Activated T-cell treated with anti-CD3 and anti-CD28 coated beads, Interleukin-2, amount 50 U/mL, for 24 hours (primary cell): ENCODE measurements around the gene FAM76A.
"Not testable (repeated sequence)": the region's sequence is repeated elsewhere in the genome, so short reads cannot be mapped to it uniquely, and the experiment has no call there.

ENCODE experiments used
- DNase-seq: peaks from one replicate; pipeline ENCODE4 v3.0.0-alpha.2; 2020
- H3K27ac Mint-ChIP-seq: 2 replicates; pipeline ENCODE4 v1.8.0; 2020; ENCODE audit warnings: mild to moderate bottlenecking, mixed read lengths
- H3K27me3 Mint-ChIP-seq: 2 replicates; pipeline ENCODE4 v1.8.0; 2020; ENCODE audit warnings: mixed read lengths
- H3K36me3 Mint-ChIP-seq: 2 replicates; pipeline ENCODE4 v1.8.0; 2020; ENCODE audit warnings: low read depth, mixed read lengths
- H3K4me1 Mint-ChIP-seq: 2 replicates; pipeline ENCODE4 v1.8.0; 2020; ENCODE audit warnings: low read depth, mixed read lengths
- H3K4me3 Mint-ChIP-seq: 2 replicates; pipeline ENCODE4 v1.8.0; 2020; ENCODE audit warnings: mild to moderate bottlenecking, moderate library complexity, mixed read lengths
- H3K9me3 Mint-ChIP-seq: 2 replicates; pipeline ENCODE4 v1.8.0; 2020; ENCODE audit warnings: mixed read lengths

FAM76A gene

DNA sequence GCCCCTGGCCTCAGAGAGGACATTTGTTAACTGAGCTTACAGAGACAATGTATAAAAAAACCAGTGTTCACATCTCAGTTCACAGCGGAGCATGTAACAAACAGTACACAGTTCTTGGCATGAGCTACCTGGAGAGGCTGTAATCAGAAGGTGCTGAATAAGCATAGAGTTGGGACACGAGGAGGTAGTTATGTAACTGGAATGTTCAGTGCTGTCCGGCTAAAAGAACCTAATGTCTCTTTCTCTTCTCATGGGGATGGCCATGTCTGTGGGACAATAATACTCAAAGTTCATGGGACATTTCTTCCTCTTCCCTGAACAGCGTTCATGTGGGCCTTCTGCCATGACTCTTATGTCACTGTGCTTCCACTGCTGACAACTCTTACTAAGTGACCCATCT, 30.1 kb downstream of the FAM76A start:
- no peaks in the 10 kb centered on the region for H3K9me3 Mint-ChIP-seq
- no peak overlapping the region for H3K4me3 Mint-ChIP-seq
- no peaks in the 10 kb centered on the region for H3K27me3 Mint-ChIP-seq
- DNase-seq: no peak
- no peak overlapping the region for H3K27ac Mint-ChIP-seq
- no peaks in the 10 kb centered on the region for H3K4me1 Mint-ChIP-seq
- H3K36me3 Mint-ChIP-seq: peaks cover 65% of the 10 kb centered on the region

DNA sequence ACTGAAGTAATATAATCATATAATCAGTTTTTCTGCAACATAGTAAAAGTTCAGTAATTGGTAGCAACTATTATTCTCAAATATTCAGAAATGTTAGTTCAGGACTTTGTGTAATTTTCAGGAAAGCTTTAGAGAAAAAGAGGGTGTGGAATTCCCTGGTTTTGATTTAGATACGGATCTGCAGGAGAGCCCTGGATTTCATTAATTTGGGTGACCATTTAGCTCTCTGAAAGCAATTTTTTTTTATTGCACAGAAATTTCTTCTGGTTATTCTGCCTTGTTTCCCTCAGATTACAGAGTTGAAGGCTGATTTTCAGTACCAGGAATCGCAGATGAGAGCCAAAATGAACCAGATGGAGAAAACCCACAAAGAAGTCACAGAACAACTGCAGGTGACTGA, 33.5 kb downstream of the FAM76A start:
- Mint-ChIP-seq H3K27ac (no peak overlapping the region), H3K36me3 (peaks cover 49% of the 10 kb centered on the region), H3K4me1 (no peaks in the 10 kb centered on the region), H3K4me3 (no peak overlapping the region), H3K9me3 (no peaks in the 10 kb centered on the region), H3K27me3 (no peaks in the 10 kb centered on the region)
- DNase-seq: no peak

DNA sequence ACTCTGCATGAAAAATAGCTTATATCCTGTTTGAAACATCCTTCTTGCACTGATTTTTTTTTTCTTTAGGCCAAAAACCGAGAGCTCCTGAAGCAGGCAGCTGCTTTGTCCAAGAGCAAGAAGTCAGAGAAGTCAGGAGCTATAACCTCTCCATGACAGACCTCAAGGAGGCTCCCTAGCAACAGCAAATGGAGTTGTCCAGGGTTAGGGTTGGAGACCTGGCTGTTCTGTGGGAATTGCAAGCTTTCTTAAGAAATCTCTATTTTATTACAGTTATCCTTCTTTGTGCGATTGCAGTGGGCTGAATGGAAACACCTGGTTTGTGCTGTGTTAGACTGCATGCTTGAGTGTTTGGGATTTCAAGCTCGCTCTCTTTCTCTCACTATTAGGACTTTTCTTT, 34.7 kb downstream of the FAM76A start:
- Mint-ChIP-seq H3K27ac (no peak overlapping the region), H3K27me3 (no peaks in the 10 kb centered on the region), H3K4me3 (no peak overlapping the region), H3K4me1 (no peaks in the 10 kb centered on the region), H3K9me3 (no peaks in the 10 kb centered on the region), H3K36me3 (peaks cover 37% of the 10 kb centered on the region)
- DNase-seq: no peak

DNA sequence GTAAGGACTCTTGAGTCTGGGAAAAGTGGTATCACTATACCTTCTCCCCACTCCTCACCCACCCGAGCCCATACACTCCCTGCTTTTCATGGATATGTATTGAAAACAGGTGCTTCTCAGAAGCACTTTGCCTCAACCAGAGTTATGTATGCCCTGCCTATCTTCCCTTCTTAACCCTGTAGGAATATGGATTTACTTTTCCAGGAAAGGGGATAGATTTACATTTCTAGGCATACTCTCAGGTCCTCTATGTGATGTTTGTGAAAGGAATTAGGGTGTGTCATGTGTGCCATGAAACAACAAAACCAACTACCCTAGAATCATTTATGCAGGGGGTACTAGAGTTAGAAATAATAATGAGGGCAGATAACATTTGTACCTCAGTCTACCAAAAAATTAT, 36.3 kb downstream of the FAM76A start:
- Mint-ChIP-seq H3K4me1 (no peaks in the 10 kb centered on the region), H3K27ac (no peak overlapping the region), H3K36me3 (peaks cover 24% of the 10 kb centered on the region), H3K4me3 (no peak overlapping the region), H3K9me3 (no peaks in the 10 kb centered on the region), H3K27me3 (no peaks in the 10 kb centered on the region)
- no peak for DNase-seq

DNA sequence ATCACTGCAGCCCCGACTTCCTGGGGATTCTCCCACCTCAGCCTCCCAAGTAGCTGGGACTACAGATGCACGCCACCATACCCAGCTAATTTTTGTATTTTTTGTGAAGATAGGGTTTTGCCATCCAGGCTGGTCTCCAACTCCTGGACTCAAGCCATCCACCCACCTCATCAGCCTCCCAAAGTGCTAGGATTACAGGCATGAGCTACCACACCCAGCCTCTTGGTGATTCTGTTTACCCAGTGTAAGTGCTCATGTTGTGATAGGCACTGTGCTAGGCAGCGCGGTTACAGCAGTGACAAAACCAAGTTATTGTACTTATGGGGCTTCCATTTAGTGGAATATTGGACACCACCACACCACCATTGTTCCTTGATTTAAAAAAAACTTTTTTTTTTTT, 37.6 kb downstream of the FAM76A start:
- Mint-ChIP-seq H3K27ac (no peak overlapping the region), H3K9me3 (no peaks in the 10 kb centered on the region), H3K4me3 (no peak overlapping the region), H3K27me3 (no peaks in the 10 kb centered on the region), H3K36me3 (peaks cover 20% of the 10 kb centered on the region), H3K4me1 (no peaks in the 10 kb centered on the region)
- DNase-seq: no peak

DNA sequence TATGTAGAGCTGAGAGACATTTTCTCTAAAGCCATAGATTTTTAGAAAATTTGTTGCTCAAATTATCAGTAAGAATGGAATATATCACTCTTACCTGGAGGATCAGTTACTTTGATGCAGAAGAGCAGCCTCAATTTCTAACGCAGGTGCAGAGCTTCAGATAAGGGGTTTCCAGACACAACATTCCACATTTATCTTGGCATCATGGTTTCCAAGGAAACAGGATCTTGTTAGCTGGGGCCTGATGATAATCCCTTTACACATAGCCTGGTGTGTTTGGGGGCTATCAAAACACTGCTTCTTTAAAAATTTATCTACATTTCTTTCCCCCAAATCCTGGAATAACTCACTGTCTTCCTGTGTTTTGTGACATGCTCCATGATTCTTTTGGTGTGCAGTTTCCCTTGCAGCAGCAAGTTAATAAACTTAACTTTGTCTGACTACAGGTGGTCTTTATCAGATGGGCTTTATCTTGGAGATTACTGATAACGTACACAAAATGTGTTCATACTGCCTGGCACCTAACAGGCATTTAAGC, 44.6 kb downstream of the FAM76A start:
- no peaks in the 10 kb centered on the region for H3K27me3 Mint-ChIP-seq
- H3K4me1 Mint-ChIP-seq: peaks cover 22% of the 10 kb centered on the region
- no peak overlapping the region for H3K27ac Mint-ChIP-seq

DNA sequence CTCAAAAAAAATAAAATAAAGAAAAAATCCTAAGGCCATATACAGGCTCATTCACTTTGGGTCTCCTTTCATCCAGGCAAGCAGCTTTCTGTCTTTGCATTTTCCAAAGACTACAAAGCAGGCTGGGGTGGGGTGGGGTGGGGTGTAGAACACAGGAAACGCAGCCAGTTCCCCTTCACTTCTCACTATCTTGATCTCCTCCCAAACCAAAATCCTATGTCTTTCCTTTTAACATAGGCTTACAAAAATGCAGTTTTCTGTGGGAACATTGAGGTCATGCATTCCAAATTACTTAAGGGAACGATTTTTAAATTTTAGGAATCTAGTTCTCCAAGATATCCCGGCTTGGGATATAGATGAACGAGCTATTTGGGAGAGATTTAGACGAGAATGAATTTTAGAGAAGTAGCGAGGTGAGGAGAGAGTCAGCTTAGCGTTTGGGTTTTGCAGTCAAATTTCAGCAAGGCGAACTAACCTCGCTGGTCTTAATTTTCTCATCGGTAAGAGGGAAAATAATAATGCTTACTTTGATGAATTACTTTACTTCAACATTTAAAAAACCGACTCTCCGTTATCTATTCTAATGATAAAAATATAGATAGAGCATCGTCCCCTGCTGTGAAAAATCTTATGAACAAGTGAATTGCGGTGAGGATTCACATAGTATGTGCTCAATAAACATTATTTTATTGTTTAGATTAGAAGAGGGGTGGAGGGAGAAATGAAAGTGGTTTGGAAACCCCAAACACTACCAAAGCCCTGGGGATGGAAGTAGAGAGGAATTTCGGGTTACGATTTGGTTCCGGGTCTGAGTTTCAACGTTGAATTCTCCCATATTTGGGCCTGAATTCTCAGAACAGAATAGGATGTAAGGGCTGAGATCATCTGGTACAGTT, 46.5 kb downstream of the FAM76A start:
- H3K36me3 Mint-ChIP-seq: peaks cover 21% of the 10 kb centered on the region
- H3K27ac Mint-ChIP-seq: peak overlapping the region; percentile 99
- no peaks in the 10 kb centered on the region for H3K27me3 Mint-ChIP-seq
- H3K4me1 Mint-ChIP-seq: peaks cover 36% of the 10 kb centered on the region
- H3K9me3 Mint-ChIP-seq: no peaks in the 10 kb centered on the region
- peak overlapping the region; percentile 89 for H3K4me3 Mint-ChIP-seq
- DNase-seq: no peak

More for the DNA sequence above, 44.6 kb downstream of the FAM76A start:
- Mint-ChIP-seq H3K36me3 (peaks cover 10% of the 10 kb centered on the region), H3K4me3 (no peak overlapping the region), H3K9me3 (no peaks in the 10 kb centered on the region)
- DNase-seq: no peak

DNA sequence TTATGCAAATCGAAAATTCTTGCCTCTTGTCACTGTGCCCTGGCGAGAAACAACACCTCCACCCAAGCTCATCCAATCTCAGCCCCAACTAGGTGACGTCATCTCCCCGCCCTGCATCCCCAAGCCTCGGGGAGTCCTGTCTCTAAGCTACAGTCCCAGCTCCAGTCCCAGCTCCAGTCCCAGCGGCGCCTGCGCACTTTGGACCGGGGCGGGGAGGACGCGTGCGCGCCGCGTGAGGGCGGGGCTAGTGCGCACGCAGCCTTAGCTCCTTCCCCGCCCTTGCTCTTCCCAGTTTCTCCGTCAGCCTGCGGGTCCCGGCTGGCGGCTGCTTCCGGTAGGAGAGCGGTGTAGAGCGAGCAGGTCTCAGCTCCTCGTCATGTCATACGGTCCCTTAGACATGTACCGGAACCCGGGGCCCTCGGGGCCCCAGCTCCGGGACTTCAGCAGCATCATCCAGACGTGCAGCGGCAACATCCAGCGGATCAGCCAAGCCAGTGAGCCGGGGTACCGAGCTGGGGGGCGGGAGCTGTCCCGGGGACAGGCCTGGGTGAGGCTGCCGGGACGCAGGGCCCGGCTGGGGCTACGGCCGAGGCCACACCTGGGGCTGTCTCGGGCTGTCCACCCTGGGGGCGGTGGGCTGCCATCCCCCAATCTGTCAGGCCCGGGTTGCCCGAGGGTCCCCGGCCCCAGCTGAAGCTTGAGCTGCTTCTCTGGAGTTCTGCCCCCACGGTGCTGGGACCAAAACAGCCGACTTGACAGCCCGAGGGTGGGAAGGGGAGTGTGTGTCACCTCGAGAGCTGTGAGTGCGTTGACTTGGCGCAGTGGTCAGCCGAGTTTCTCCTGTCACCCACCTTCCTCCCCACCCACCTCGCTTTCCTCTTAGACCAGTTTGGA, 47.4 kb downstream of the FAM76A start, which contains the start of gene STX12:
Gene STX12 (plus strand): TSS at position 288 of the 894 bp plus-strand sequence. CDS start 89 bp downstream, at position 377.
- Mint-ChIP-seq H3K4me1 (peaks cover 42% of the 10 kb centered on the region), H3K27me3 (no peaks in the 10 kb centered on the region), H3K4me3 (peak within 1 kb of the TSS; percentile 89), H3K9me3 (no peaks in the 10 kb centered on the region), H3K36me3 (peaks cover 22% of the 10 kb centered on the region), H3K27ac (peak within 1 kb of the TSS; percentile 99)
- DNase-seq: peak; percentile 99

DNA sequence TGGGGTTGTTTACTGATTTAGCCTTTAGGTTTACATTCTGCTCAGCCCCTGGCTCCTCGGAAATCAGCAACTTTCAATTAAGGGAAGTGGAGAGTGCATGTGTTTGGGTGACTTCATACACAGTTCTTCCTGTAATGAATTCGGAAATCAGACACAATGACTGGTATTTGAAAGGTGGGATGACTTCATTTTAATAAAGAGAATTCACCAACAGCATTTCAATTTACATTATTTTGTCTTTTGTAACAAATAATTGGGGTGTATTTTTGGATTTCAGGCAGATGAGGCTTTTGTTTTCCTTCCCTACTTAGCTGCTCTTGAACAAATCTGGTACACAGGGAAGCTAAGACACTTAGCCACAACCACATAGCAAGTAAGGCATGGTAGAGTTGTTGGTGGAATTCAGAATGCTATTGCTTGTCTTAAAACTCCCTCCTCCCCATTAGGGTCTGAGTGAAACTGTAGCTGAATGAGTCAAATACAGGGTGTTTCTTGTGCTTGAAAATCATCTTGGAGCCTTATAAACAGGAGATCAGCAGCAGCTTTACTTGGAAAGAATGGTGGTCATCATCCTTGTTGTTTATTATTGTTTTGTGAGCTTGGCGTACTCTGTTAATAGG, 48.2 kb downstream of the FAM76A start:
- DNase-seq: no peak
- Mint-ChIP-seq H3K36me3 (peaks cover 22% of the 10 kb centered on the region), H3K4me1 (peaks cover 42% of the 10 kb centered on the region), H3K27me3 (no peaks in the 10 kb centered on the region), H3K9me3 (no peaks in the 10 kb centered on the region), H3K4me3 (peak overlapping the region; percentile 89), H3K27ac (peak overlapping the region; percentile 97)

DNA sequence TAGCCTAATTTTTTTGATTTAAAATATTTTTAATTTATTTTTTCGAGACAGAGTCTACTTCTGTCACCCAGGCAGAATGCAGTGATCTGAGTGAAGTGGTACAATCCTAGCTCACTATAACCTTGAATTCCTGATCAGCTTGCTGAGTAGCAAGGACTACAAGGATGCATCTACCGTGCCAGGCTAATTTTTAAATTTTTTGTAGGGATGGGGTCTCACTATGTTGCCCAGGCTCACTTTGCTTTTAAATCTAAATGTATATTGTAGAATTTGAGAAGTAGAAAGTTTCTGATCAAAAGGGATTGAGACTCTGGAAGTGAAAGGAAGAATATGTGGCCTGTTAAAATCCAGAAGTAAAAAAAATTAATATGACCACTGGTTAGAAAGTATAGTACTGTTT, 48.9 kb downstream of the FAM76A start:
- H3K4me3 Mint-ChIP-seq: peak overlapping the region; percentile 89

DNA sequence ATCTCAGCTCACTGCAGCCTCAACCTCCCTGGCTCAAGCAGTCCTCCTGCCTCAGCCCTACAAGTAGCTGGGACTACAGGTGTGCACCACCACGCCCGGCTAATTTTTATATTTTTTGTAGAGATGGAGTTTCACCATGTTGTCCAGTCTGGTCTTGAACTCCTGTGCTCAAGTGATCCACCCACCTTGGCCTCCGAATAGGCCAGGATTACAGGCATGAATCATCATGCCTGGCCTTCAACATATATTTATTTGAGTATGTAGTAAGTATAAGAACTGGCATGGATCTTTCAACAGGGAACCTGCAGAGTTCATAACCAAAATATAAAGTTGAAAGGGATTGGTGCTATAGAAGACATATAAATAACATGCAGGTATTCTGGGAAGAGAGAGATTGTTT, 49.6 kb downstream of the FAM76A start:
- H3K27me3 Mint-ChIP-seq, H3K9me3 Mint-ChIP-seq, H3K4me3 Mint-ChIP-seq, DNase-seq: not testable (repeated sequence)
- Mint-ChIP-seq H3K36me3 (peaks cover 32% of the 10 kb centered on the region), H3K27ac (peak overlapping the region; percentile 18), H3K4me1 (peaks cover 45% of the 10 kb centered on the region)

More for the DNA sequence above, 48.9 kb downstream of the FAM76A start:
- H3K9me3 Mint-ChIP-seq: no peaks in the 10 kb centered on the region
- DNase-seq: no peak
- no peaks in the 10 kb centered on the region for H3K27me3 Mint-ChIP-seq
- H3K36me3 Mint-ChIP-seq: peaks cover 27% of the 10 kb centered on the region
- peaks cover 45% of the 10 kb centered on the region for H3K4me1 Mint-ChIP-seq
- H3K27ac Mint-ChIP-seq: peak overlapping the region; percentile 33

DNA sequence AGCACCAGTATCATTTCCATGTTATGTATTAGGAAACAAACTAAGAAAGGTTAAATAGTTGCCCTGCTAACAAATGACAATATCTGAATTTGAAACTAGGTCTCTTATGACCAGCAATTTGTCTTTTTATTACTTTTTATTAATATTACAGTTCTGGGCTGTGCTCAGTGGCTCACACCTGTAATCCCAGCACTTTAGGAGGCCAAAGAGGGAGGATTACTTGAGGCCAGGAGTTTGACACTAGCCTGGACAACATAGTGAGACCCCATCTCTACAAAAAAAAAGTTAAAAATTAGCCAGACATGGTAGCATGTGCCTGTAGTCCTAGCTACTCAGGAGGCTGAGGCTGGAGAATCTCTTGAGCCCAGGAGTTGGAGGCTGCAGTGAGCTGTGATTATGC, 50.5 kb downstream of the FAM76A start:
- H3K27ac Mint-ChIP-seq, H3K27me3 Mint-ChIP-seq: not testable (repeated sequence)
- peaks cover 32% of the 10 kb centered on the region for H3K36me3 Mint-ChIP-seq

DNA sequence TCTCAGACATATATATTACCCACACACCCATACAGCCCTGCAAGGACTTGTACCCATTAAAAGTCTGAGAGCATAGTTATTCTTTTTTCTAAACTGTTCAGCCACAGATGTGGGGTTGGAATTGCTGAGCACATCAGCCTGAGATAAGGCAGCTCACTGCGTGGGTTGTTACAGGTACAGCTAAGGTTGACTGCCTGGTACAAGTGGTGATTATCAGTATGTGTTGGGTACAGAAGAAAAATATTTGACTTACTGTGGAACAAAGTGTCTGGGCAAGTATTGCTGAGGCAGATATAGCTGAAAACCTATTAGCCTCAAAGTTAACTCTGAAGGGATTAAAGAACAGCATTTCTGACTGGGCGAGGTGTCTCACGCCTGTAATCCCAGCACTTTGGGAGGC, 52.3 kb downstream of the FAM76A start:
- Mint-ChIP-seq H3K36me3 (peaks cover 37% of the 10 kb centered on the region), H3K4me1 (peaks cover 40% of the 10 kb centered on the region), H3K9me3 (no peaks in the 10 kb centered on the region), H3K27me3 (no peaks in the 10 kb centered on the region), H3K4me3 (no peak overlapping the region), H3K27ac (peak overlapping the region; percentile 30)
- no peak for DNase-seq

More for the DNA sequence above, 50.5 kb downstream of the FAM76A start:
- peaks cover 45% of the 10 kb centered on the region for H3K4me1 Mint-ChIP-seq
- not testable (repeated sequence) for H3K4me3 Mint-ChIP-seq, H3K9me3 Mint-ChIP-seq, DNase-seq

DNA sequence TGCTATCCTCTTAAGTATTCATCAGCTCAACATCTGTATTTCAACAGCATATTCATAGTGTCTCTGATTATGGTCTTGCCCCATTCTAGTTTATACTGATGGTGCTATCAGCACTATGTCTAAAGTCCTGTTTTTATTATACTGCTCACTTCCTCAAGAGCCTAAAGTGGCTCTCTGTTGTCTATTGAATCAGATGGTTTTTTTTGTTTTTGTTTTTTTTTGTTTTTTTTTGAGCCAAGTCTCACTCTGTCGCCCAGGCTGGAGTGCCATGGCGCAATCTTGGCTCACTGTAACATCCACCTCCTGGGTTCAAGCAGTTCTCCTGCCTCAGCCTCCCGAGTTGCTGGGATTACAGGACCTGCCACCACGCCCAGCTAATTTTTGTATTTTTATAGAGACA, 53.4 kb downstream of the FAM76A start:
- Mint-ChIP-seq H3K27me3 (no peaks in the 10 kb centered on the region), H3K4me1 (peaks cover 35% of the 10 kb centered on the region), H3K9me3 (no peaks in the 10 kb centered on the region), H3K4me3 (no peak overlapping the region), H3K36me3 (peaks cover 31% of the 10 kb centered on the region), H3K27ac (no peak overlapping the region)
- DNase-seq: no peak
